DOHH2 (cell line): ENCODE data around the gene PARL.

Source experiments
- H3F3A ChIP-seq: fragments of 200-600 bp; sonication (generic), shearing (Covaris generic); 2 replicates; pipeline ENCODE4 v1.6.0; 2016; ENCODE audit warnings: antibody characterized with exemption, mild to moderate bottlenecking; ENCODE audit not compliant: control insufficient read depth, insufficient read depth
- H3K27ac ChIP-seq: fragments of 200-600 bp; sonication (generic); 2 replicates; pipeline ENCODE4 v1.5.1; 2014; ENCODE audit warnings: low read depth, mild to moderate bottlenecking, low read length, moderate library complexity
- H3K27me3 ChIP-seq: fragments of 200-600 bp; sonication (generic); 2 replicates; pipeline ENCODE4 v1.6.1; 2014; ENCODE audit warnings: mild to moderate bottlenecking, low read length, mixed read lengths; ENCODE audit not compliant: control insufficient read depth
- H3K36me3 ChIP-seq: fragments of 200-600 bp; sonication (generic); 2 replicates; pipeline ENCODE4 v1.6.1; 2014; ENCODE audit warnings: mild to moderate bottlenecking, low read length, moderate library complexity, mixed read lengths; ENCODE audit not compliant: control insufficient read depth
- H3K4me1 ChIP-seq: fragments of 200-600 bp; sonication (generic); 2 replicates; pipeline ENCODE4 v1.6.1; 2014; ENCODE audit warnings: mild to moderate bottlenecking, low read length, mixed read lengths; ENCODE audit not compliant: control insufficient read depth
- H3K4me2 ChIP-seq: fragments of 200-600 bp; sonication (generic); 2 replicates; pipeline ENCODE4 v1.6.0; 2014; ENCODE audit warnings: mild to moderate bottlenecking, low read length, moderate library complexity
- H3K4me3 ChIP-seq: fragments of 200-600 bp; sonication (generic); 2 replicates; pipeline ENCODE4 v1.5.1; 2014; ENCODE audit warnings: mild to moderate bottlenecking, low read length, mixed read lengths
- H3K79me2 ChIP-seq: fragments of 200-600 bp; sonication (generic); 2 replicates; pipeline ENCODE4 v1.6.1; 2014; ENCODE audit warnings: mild to moderate bottlenecking, low read length, mixed read lengths; ENCODE audit not compliant: control insufficient read depth
- H3K9me2 ChIP-seq: fragments of 200-600 bp; sonication (generic); replicated peaks from 2 replicates; pipeline ENCODE4 v1.6.1; 2014; ENCODE audit warnings: mild to moderate bottlenecking, low read length, mixed read lengths; ENCODE audit not compliant: control insufficient read depth
- H3K9me3 ChIP-seq: fragments of 200-600 bp; sonication (generic); 2 replicates; pipeline ENCODE4 v1.6.1; 2014; ENCODE audit warnings: antibody characterized with exemption, low read length, mixed read lengths; ENCODE audit not compliant: control insufficient read depth, insufficient read depth
- H4K20me1 ChIP-seq: fragments of 200-600 bp; sonication (generic); 2 replicates; pipeline ENCODE4 v1.6.0; 2014; ENCODE audit warnings: low read depth, mild to moderate bottlenecking, antibody characterized with exemption, low read length, moderate library complexity; ENCODE audit not compliant: control insufficient read depth, insufficient read depth
- EZH2phosphoT487 ChIP-seq: fragments of 200-600 bp; sonication (generic); IDR thresholded peaks from 2 replicates; pipeline ENCODE4 v1.6.1; 2017; ENCODE audit warnings: borderline replicate concordance, mild to moderate bottlenecking, antibody characterized with exemption, low read length, moderate library complexity, mixed read lengths
- TF ChIP-seq, protein P1 (sequence below): fragments of 200-600 bp; sonication (generic); IDR thresholded peaks from one replicate; pipeline ENCODE4 v1.5.1; 2014; ENCODE audit warnings: antibody characterized with exemption, mild to moderate bottlenecking, low read depth, low read length; ENCODE audit not compliant: poor library complexity, severe bottlenecking

The PARL gene

DNA sequence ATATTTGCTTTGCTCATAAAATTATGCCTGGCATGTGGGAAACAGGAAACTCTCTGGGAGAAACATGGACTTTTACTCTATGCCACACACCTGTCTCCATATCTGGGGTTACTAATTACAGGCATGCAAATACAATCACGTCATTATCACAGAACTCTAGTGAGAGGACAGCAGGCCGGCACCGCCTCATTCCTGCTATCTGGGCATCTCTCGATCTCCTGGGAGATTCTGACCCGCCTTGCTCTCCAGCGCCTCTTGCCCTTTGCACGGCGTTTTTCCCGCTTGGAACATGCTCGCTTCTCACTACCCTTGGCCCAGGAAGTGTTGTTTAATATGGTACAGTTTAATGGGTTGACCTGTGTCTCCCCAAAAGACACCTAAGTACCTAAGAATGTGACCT, 45.4 kb upstream of the PARL start:
- TF ChIP-seq, protein P1, sequence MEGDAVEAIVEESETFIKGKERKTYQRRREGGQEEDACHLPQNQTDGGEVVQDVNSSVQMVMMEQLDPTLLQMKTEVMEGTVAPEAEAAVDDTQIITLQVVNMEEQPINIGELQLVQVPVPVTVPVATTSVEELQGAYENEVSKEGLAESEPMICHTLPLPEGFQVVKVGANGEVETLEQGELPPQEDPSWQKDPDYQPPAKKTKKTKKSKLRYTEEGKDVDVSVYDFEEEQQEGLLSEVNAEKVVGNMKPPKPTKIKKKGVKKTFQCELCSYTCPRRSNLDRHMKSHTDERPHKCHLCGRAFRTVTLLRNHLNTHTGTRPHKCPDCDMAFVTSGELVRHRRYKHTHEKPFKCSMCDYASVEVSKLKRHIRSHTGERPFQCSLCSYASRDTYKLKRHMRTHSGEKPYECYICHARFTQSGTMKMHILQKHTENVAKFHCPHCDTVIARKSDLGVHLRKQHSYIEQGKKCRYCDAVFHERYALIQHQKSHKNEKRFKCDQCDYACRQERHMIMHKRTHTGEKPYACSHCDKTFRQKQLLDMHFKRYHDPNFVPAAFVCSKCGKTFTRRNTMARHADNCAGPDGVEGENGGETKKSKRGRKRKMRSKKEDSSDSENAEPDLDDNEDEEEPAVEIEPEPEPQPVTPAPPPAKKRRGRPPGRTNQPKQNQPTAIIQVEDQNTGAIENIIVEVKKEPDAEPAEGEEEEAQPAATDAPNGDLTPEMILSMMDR = no peak
- no peak for TF ChIP-seq EZH2phosphoT487
- no peak overlapping the region for H3K4me3 ChIP-seq
- H3K36me3 ChIP-seq = no peaks in the 10 kb centered on the region
- H3F3A ChIP-seq = no peaks in the 10 kb centered on the region
- H3K9me3 ChIP-seq = no peaks in the 10 kb centered on the region
- no peaks in the 10 kb centered on the region for H3K9me2 ChIP-seq
- no peaks in the 10 kb centered on the region for H4K20me1 ChIP-seq
- H3K4me2 ChIP-seq = no peak overlapping the region
- peaks cover 10% of the 10 kb centered on the region for H3K4me1 ChIP-seq
- H3K27me3 ChIP-seq = no peaks in the 10 kb centered on the region
- no peak overlapping the region for H3K27ac ChIP-seq
- no peaks in the 10 kb centered on the region for H3K79me2 ChIP-seq

DNA sequence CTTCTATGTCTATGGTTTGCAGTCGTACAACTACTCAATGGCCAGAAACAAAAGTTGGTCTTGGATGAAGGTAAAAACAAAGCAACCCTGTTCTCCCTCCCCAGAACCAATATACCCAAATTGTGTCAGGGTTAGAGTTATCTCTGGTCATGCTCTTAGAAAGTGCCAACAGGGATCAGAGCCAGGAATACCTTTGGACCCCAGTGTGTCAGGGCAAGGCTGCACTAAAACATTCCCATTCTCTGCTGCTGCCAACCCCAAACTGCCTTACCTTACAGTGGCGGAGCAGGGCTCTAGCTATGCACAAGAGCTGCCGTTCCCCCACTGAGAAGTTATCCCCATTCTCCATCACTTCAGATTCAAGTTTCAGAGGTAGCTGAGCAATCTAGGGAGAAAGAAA, 42.4 kb upstream of the PARL start:
- H3K79me2 ChIP-seq = no peaks in the 10 kb centered on the region
- H4K20me1 ChIP-seq = no peaks in the 10 kb centered on the region
- H3K27ac ChIP-seq = no peak overlapping the region
- no peak overlapping the region for H3K4me2 ChIP-seq
- H3K27me3 ChIP-seq = no peaks in the 10 kb centered on the region
- no peak overlapping the region for H3K4me3 ChIP-seq
- TF ChIP-seq, protein P1 = no peak
- TF ChIP-seq EZH2phosphoT487 = no peak
- H3K36me3 ChIP-seq = no peaks in the 10 kb centered on the region
- no peaks in the 10 kb centered on the region for H3F3A ChIP-seq
- H3K4me1 ChIP-seq = peaks cover 10% of the 10 kb centered on the region
- no peaks in the 10 kb centered on the region for H3K9me3 ChIP-seq
- H3K9me2 ChIP-seq = no peaks in the 10 kb centered on the region

DNA sequence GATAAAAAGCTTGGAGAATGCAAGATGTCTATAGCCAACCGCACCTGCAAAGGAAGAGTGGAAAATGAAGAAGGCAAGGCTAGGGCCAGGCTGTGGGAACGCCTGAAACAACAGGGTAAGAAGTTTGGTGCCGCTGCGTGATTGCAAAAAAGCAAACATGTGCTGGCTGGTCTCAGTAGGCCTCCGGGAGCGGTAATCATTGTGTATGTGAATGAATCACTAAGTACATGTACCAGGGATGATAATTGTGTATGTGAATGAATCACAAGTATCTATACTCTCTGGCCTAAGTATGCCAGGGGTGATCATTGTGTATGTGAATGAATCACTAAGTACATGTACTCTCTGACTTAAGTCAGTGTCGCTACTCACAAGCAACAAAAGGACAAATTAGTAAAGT, 40.3 kb upstream of the PARL start:
- H3K4me1 ChIP-seq = no peaks in the 10 kb centered on the region
- H3K9me3 ChIP-seq = no peaks in the 10 kb centered on the region
- no peaks in the 10 kb centered on the region for H4K20me1 ChIP-seq
- H3K27ac ChIP-seq = no peak overlapping the region
- H3K27me3 ChIP-seq = no peaks in the 10 kb centered on the region
- no peaks in the 10 kb centered on the region for H3K79me2 ChIP-seq
- H3K4me3 ChIP-seq = no peak overlapping the region
- TF ChIP-seq EZH2phosphoT487 = no peak
- TF ChIP-seq, protein P1 = no peak
- no peaks in the 10 kb centered on the region for H3K9me2 ChIP-seq
- H3K4me2 ChIP-seq = no peak overlapping the region
- H3F3A ChIP-seq = no peaks in the 10 kb centered on the region
- no peaks in the 10 kb centered on the region for H3K36me3 ChIP-seq

DNA sequence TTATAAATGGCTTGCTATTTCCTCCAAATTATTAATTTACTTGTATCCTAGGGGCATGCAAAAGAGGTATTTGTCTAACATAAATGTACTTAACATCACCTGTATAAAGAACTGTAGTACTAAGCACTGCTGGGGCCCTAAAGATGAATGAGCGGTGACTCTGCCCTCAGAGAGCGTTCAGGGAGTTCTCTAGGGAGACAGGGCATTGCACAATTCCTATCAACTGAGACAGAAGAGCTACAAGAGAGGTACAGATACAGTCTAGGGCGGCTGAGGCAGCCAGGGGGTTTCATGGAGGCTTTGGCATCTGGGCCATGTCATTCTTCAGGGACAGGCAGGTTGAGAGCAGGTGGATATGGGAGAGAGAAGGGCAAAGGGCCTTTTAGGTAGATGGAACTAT, 39.9 kb upstream of the PARL start:
- H4K20me1 ChIP-seq = no peaks in the 10 kb centered on the region
- no peaks in the 10 kb centered on the region for H3K4me1 ChIP-seq
- H3K9me2 ChIP-seq = no peaks in the 10 kb centered on the region
- H3K4me3 ChIP-seq = no peak overlapping the region
- no peak for TF ChIP-seq EZH2phosphoT487
- TF ChIP-seq, protein P1 = no peak
- H3K27me3 ChIP-seq = no peaks in the 10 kb centered on the region
- no peaks in the 10 kb centered on the region for H3K36me3 ChIP-seq
- H3K9me3 ChIP-seq = no peaks in the 10 kb centered on the region
- no peak overlapping the region for H3K27ac ChIP-seq
- H3K4me2 ChIP-seq = no peak overlapping the region
- H3K79me2 ChIP-seq = no peaks in the 10 kb centered on the region
- H3F3A ChIP-seq = no peaks in the 10 kb centered on the region
